ENCODE results near the gene SLC25A30.

The SLC25A30 gene

GRCh38 chr13:45398877-45399276 lies 19.3 kb downstream of the SLC25A30 start:
- Histone ChIP-seq H3K9me3 (ENCODE audit: insufficient read depth, low read depth, low read length) (no peaks in the 10 kb centered on the region), H3K79me1 (ENCODE audit: low read length) (no peaks in the 10 kb centered on the region), H3K14ac (ENCODE audit: low read length) (no peak overlapping the region), H2BK5ac (ENCODE audit: low read depth, low read length, poor library complexity) (no peak overlapping the region), H4K8ac (ENCODE audit: low read depth, low read length) (no peak overlapping the region), H3K4me2 (ENCODE audit: low read length) (no peak overlapping the region), H2BK120ac (ENCODE audit: insufficient read depth, low read length, poor library complexity) (no peak overlapping the region), H2AFZ (ENCODE audit: insufficient read depth, low read length, poor library complexity) (no peak overlapping the region), H2BK12ac (ENCODE audit: low read length) (no peak overlapping the region), H3K27ac (ENCODE audit: low read depth, low read length) (no peak overlapping the region), H3K36me3 (ENCODE audit: control insufficient read depth in 1 of 2, insufficient read depth in 2 of 2, low read length in 2 of 2) (peaks cover 2 to 7% of the 10 kb centered on the region in 2 experiments), H3K4me3 (ENCODE audit: low read depth, low read length) (no peak overlapping the region), H3K79me2 (ENCODE audit: control insufficient read depth, insufficient read depth, low read length, poor library complexity) (no peaks in the 10 kb centered on the region), H3K4ac (ENCODE audit: low read depth, low read length) (no peak overlapping the region), H4K12ac (ENCODE audit: low read depth, low read length) (no peak overlapping the region), H3K4me1 (ENCODE audit: control insufficient read depth in 1 of 2, insufficient read depth in 2 of 2, low read length in 2 of 2) (no peaks in the 10 kb centered on the region), H2AK5ac (ENCODE audit: low read length) (no peak overlapping the region), H4K91ac (ENCODE audit: low read depth, low read length) (no peak overlapping the region), H3K23ac (ENCODE audit: low read length) (no peak overlapping the region), H3K27me3 (ENCODE audit: insufficient read depth, low read length) (no peaks in the 10 kb centered on the region), H3K9ac (ENCODE audit: low read length) (no peak overlapping the region), H3K18ac (ENCODE audit: low read length) (no peak overlapping the region)
- DNase-seq: no peak
- no CpG with 5 or more reads among the region's 4 CpGs for WGBS (ENCODE audit: extremely low coverage, insufficient coverage, insufficient read length)

- Histone ChIP-seq H3K9me3 (ENCODE audit: insufficient read depth, low read depth, low read length) (no peaks in the 10 kb centered on the region), H3K18ac (ENCODE audit: low read length) (no peak overlapping the region), H3K27ac (ENCODE audit: low read depth, low read length) (no peak overlapping the region), H2AK5ac (ENCODE audit: low read length) (no peak overlapping the region), H2AFZ (ENCODE audit: insufficient read depth, low read length, poor library complexity) (no peak overlapping the region), H4K8ac (ENCODE audit: low read depth, low read length) (no peak overlapping the region), H3K79me2 (ENCODE audit: control insufficient read depth, insufficient read depth, low read length, poor library complexity) (no peaks in the 10 kb centered on the region), H3K36me3 (ENCODE audit: control insufficient read depth in 1 of 2, insufficient read depth in 2 of 2, low read length in 2 of 2) (peaks cover 2 to 7% of the 10 kb centered on the region in 2 experiments), H3K4me1 (ENCODE audit: control insufficient read depth in 1 of 2, insufficient read depth in 2 of 2, low read length in 2 of 2) (no peaks in the 10 kb centered on the region), H2BK12ac (ENCODE audit: low read length) (no peak overlapping the region), H3K14ac (ENCODE audit: low read length) (no peak overlapping the region), H4K91ac (ENCODE audit: low read depth, low read length) (no peak overlapping the region), H3K9ac (ENCODE audit: low read length) (no peak overlapping the region), H3K4me3 (ENCODE audit: low read depth, low read length) (no peak overlapping the region), H4K12ac (ENCODE audit: low read depth, low read length) (no peak overlapping the region), H3K4ac (ENCODE audit: low read depth, low read length) (no peak overlapping the region), H3K79me1 (ENCODE audit: low read length) (no peaks in the 10 kb centered on the region), H2BK5ac (ENCODE audit: low read depth, low read length, poor library complexity) (no peak overlapping the region), H3K4me2 (ENCODE audit: low read length) (no peak overlapping the region), H3K27me3 (ENCODE audit: insufficient read depth, low read length) (no peaks in the 10 kb centered on the region), H3K23ac (ENCODE audit: low read length) (no peak overlapping the region), H2BK120ac (ENCODE audit: insufficient read depth, low read length, poor library complexity) (no peak overlapping the region)
- no peak for DNase-seq
- WGBS (ENCODE audit: extremely low coverage, insufficient coverage, insufficient read length): no CpG with 5 or more reads among the region's 9 CpGs
Measured at GRCh38 chr13:45396533-45397095, 21.6 kb downstream of the SLC25A30 start.

GRCh38 chr13:45393941-45394570 lies 24.1 kb downstream of the SLC25A30 start:
- peak; percentile 9 to 52 for DNase-seq
- Histone ChIP-seq H3K23ac (ENCODE audit: low read length) (no peak overlapping the region), H3K4ac (ENCODE audit: low read depth, low read length) (no peak overlapping the region), H2BK12ac (ENCODE audit: low read length) (no peak overlapping the region), H4K91ac (ENCODE audit: low read depth, low read length) (no peak overlapping the region), H3K18ac (ENCODE audit: low read length) (no peak overlapping the region), H2BK120ac (ENCODE audit: insufficient read depth, low read length, poor library complexity) (no peak overlapping the region), H3K4me1 (ENCODE audit: control insufficient read depth in 1 of 2, insufficient read depth in 2 of 2, low read length in 2 of 2) (no peaks in the 10 kb centered on the region), H4K8ac (ENCODE audit: low read depth, low read length) (no peak overlapping the region), H2BK5ac (ENCODE audit: low read depth, low read length, poor library complexity) (no peak overlapping the region), H3K9ac (ENCODE audit: low read length) (no peak overlapping the region), H3K79me2 (ENCODE audit: control insufficient read depth, insufficient read depth, low read length, poor library complexity) (no peaks in the 10 kb centered on the region), H3K79me1 (ENCODE audit: low read length) (no peaks in the 10 kb centered on the region), H2AFZ (ENCODE audit: insufficient read depth, low read length, poor library complexity) (no peak overlapping the region), H3K36me3 (ENCODE audit: control insufficient read depth in 1 of 2, insufficient read depth in 2 of 2, low read length in 2 of 2) (peaks cover 0 to 4% of the 10 kb centered on the region in 2 experiments), H4K12ac (ENCODE audit: low read depth, low read length) (no peak overlapping the region), H3K9me3 (ENCODE audit: insufficient read depth, low read depth, low read length) (no peaks in the 10 kb centered on the region), H3K4me3 (ENCODE audit: low read depth, low read length) (no peak overlapping the region), H3K14ac (ENCODE audit: low read length) (no peak overlapping the region), H3K27me3 (ENCODE audit: insufficient read depth, low read length) (no peaks in the 10 kb centered on the region), H3K27ac (ENCODE audit: low read depth, low read length) (no peak overlapping the region), H3K4me2 (ENCODE audit: low read length) (no peak overlapping the region), H2AK5ac (ENCODE audit: low read length) (no peak overlapping the region)
- no CpG with 5 or more reads among the region's 4 CpGs for WGBS (ENCODE audit: extremely low coverage, insufficient coverage, insufficient read length)

- Histone ChIP-seq H2AFZ (ENCODE audit: insufficient read depth, low read length, poor library complexity) (no peak overlapping the region), H3K4me3 (ENCODE audit: low read depth, low read length) (no peak overlapping the region), H2BK120ac (ENCODE audit: insufficient read depth, low read length, poor library complexity) (no peak overlapping the region), H3K4me2 (ENCODE audit: low read length) (no peak overlapping the region), H3K9ac (ENCODE audit: low read length) (no peak overlapping the region), H4K8ac (ENCODE audit: low read depth, low read length) (no peak overlapping the region), H3K79me2 (ENCODE audit: control insufficient read depth, insufficient read depth, low read length, poor library complexity) (no peaks in the 10 kb centered on the region), H3K23ac (ENCODE audit: low read length) (no peak overlapping the region), H2AK5ac (ENCODE audit: low read length) (no peak overlapping the region), H2BK5ac (ENCODE audit: low read depth, low read length, poor library complexity) (no peak overlapping the region), H2BK12ac (ENCODE audit: low read length) (no peak overlapping the region), H3K27ac (ENCODE audit: low read depth, low read length) (no peak overlapping the region), H3K4ac (ENCODE audit: low read depth, low read length) (no peak overlapping the region), H3K27me3 (ENCODE audit: insufficient read depth, low read length) (no peaks in the 10 kb centered on the region), H3K79me1 (ENCODE audit: low read length) (no peaks in the 10 kb centered on the region), H3K36me3 (ENCODE audit: control insufficient read depth in 1 of 2, insufficient read depth in 2 of 2, low read length in 2 of 2) (peaks cover 0 to 4% of the 10 kb centered on the region in 2 experiments), H3K14ac (ENCODE audit: low read length) (no peak overlapping the region), H3K18ac (ENCODE audit: low read length) (no peak overlapping the region), H4K91ac (ENCODE audit: low read depth, low read length) (no peak overlapping the region), H3K9me3 (ENCODE audit: insufficient read depth, low read depth, low read length) (no peaks in the 10 kb centered on the region), H4K12ac (ENCODE audit: low read depth, low read length) (no peak overlapping the region), H3K4me1 (ENCODE audit: control insufficient read depth in 1 of 2, insufficient read depth in 2 of 2, low read length in 2 of 2) (no peaks in the 10 kb centered on the region)
- DNase-seq: no peak
- WGBS (ENCODE audit: extremely low coverage, insufficient coverage, insufficient read length): no CpG with 5 or more reads among the region's 5 CpGs
Measured at GRCh38 chr13:45392811-45393210, 25.4 kb downstream of the SLC25A30 start.

Data from trophoblast cell (in vitro differentiated cells and primary cell).